ENCODE data around the gene DIRAS1.
"Not testable (repeated sequence)": the region's sequence is repeated elsewhere in the genome, so short reads cannot be mapped to it uniquely, and the experiment has no call there.

Gene DIRAS1

DNA sequence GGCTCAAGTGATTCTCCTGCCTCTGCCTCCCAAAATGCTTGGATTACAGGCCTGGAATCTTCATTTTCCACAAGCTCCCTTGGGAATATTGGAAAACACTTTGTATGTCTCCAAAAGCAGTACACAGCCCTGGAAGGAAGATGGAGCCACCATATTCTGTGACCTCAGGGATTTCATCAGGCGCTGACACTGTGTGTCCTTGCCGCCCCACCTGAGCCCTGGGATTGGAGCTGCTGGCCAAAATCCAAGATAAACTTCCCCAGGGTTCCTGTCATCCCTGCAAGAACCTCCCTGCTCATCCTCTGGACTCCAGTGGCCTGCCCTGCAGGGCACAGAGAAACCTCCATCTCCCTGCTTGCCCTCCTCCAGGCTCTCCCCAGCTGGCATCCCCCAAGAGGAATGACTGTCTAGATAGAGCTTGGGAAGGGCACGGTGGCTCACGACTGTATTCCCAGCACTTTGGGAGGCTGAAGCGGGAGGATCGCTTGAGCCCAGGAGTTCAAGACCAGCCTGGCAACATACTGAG is 17.4 kb downstream of the DIRAS1 start:
- no peak for DNase-seq

DNA sequence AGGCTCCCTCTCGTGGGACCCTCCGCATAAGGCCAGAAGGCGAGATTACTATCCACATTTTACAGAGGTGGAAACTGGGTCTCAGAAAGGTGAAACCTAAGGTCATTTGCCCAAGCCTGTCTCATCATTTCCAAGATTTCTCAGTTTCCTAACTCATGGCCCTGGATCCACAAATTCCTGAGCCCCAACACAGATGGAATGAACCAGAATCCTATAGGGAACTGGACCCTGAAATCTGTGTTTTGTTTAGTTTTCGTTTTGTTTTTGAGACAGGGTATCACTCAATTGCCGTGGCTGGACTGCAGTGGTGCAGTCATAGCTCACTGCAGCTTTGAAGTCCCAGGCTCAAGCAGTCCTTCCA is 18.1 kb downstream of the DIRAS1 start:
- no peak for DNase-seq

GRCh38 chr19:2702170-2703076 is 18.7 kb downstream of the DIRAS1 start, which contains the start of gene GNG7:
TSS of gene GNG7 (minus strand) at chr19:2702694. CDS start at chr19:2520688, 182,006 bp downstream.
- peak; percentile 97 for DNase-seq

DNA sequence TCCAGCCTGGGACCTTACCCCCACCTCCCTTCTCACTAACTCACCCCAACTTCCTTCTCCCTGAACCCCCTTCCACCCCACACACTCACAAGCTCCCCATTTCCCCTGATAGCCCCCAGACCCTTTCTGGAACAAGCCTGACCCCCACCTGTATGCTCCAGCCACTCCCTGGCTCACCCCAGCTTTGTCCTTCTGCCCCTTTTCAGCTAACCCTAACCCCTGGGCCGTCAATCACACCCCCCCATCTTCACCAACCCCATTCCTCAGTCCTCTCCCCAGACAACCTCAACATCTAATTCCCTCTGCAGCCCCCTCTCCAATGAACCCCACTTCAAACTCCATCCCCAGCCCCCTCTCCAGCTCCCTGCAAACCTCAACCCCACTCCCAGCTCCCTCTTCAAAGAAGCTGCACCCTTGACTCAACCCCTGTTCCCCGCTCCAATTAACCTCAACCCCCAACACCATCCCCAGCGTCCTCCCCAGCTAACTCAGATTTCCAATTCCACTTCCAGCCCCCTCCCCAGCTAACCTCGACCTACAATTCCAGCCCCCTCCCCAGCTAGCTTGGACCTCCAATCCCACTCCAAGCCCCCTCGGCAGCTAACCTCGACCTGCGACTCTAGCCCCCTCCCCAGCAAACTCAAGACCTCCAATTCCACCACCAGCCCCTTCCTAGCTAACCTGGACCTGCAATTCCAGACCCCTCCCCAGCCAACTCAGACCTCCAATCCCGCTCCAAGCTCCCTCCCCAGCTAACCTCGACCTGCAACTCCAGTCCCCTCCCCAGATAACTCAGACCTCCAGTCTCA is 19.6 kb downstream of the DIRAS1 start:
- DNase-seq: no peak

DNA sequence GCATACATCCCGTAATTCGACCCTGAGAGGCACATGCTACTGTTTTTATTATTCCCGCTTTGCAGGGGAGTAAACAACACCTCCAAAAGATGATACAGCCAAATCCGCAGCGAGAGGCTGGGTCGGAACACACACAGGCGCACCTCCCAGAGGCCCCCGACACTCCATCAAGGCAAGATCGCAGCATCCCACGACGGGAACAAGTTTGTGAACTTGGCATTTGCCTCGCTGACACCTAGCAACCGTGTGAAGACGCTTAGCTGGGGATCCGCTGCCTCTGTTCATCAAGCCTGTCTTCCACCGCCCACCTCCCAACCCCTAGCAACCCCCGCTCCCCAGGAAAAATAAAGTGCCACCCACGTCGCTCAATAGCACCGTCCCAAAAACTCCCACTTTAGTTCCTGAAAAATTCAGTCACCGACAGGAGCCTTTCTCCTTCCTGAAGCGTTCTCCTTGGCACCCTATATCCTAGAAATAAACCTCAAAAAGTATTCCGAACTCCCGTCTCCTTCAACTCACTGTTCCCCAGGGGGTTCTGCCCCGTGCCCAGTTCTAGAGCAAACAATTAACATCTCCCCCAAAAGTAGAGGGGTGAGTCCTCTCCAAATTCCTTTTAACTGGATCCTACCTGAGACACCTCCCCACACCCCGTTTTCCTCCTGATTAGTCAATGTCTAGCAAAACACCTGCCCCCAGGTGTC is 20.4 kb downstream of the DIRAS1 start:
- no peak for DNase-seq

GRCh38 chr19:2699413-2700140 is 21.6 kb downstream of the DIRAS1 start:
- DNase-seq: no peak

- DNase-seq: no peak
Observed at GRCh38 chr19:2694196-2694595, 27.0 kb downstream of the DIRAS1 start.

DNA sequence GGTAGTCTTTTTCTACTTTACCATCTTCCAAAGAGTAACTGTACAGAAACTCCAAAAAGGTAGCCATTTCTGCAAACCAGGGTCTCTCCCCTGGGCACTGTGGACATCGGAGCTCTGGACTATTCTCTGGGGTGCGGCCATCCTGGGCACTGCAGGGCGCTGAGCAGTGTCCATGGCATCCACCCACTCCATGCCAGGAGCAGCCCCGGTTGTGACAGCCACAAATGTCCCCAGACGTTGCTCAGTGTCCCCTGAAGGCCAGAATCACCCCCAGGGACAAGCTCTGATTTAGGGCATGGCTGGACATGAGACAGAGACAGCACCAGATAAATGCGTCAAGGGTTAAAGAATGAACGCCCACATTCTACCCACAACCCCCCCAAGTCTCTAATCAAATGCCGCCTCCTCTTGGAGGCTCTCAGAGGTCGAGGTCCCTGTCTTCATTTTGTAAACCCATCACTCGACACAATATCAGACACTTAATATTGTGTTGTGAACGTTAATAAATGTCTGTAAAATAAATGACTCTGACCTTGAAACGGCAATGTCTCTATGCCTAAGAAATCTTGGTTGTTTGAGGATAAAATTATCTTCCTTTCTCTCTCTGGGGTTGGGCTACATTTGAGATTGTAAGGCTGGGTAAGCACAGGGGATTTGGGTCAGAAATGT is 27.5 kb downstream of the DIRAS1 start:
- no peak for DNase-seq

DNA sequence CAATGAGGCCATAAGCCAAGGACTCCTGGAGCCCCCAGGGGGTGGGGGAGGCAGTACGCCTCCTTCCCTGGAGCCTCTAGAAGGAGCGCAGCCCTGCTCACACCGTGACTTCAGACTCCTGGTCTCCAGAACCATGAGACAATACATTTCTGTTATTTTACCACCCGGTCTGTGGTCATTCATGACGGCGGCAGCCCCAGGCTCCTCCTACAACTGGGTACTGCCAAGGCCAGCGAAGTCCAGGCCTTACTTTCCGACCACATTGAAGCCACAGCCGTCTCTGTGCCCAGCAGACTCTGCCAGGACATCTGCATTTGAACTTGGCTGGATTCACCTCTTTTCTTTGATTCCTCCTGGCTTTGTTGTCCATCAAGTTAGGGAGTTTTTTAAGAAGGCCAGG is 29.2 kb downstream of the DIRAS1 start:
- no peak for DNase-seq

- no peak for DNase-seq
Observed at GRCh38 chr19:2690856-2691255, 30.3 kb downstream of the DIRAS1 start.

- no peak for DNase-seq
Observed at GRCh38 chr19:2686360-2686759, 34.8 kb downstream of the DIRAS1 start.

DNA sequence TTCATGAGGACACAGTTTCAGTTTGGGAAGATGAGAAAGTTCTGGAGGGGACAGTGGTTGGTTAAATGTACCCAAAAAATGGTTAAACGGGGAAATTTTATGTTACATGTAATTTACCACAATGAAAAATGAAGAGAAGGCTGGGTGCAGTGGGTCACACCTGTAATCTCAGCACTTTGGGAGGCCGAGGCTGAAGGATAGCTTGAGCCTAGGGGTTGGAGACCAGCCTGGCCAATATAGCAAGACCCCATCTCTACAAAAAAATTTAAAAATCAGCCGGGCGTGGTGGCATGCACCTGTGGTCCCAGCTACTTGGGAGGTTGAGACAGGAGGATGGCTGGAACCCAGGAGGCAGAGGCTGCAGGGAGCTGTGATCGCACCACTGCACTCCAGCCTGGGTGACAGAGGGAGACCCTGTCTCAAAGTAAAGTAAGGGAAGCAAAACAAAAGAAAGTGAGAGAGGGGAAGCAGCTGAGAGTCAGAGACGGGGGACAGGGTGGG is 35.9 kb downstream of the DIRAS1 start:
- no peak for DNase-seq

GRCh38 chr19:2683430-2684003 is 37.7 kb downstream of the DIRAS1 start:
- DNase-seq: no peak

DNA sequence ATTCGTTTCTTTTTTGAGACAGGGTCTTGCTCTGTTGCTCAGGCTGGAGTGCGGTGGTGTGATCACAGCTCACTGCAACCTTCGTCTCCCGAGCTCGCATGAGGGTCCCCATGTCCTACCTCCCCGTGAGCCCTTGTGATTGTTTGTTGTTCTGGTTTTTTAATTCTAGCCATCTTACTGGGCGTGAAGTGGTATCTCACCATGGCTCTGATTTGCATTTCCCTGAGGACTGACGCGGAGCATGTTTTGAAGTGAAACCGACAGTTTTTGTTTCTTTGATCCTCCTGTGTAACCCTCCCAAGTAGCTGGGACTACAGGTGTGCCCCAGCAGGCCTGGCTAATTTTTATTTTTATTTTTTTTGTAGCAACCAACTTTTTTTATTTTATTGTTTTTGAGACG is 40.4 kb downstream of the DIRAS1 start:
- no peak for DNase-seq

DNA sequence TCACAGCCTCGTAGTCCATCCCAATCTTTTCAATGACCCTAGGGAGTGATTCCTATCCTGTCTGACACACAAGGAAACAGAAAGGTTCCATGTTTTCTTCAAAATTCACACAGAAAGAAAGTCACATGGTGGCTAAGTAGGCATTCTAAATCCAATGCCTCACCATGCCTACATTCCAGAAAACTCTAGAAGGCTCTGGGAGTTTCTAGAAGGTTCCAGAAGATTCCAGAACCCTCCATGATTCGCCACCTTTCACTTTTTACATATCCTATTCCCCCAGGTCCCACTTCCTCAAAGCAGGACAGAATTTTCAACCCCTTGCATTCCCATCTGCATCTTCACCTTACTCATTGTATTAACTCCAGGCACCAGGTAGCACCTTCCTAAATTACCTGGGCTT is 41.7 kb downstream of the DIRAS1 start:
- no peak for DNase-seq

GRCh38 chr19:2678948-2679347 is 42.2 kb downstream of the DIRAS1 start:
- not testable (repeated sequence) for DNase-seq

- no peak for DNase-seq
Observed at GRCh38 chr19:2678044-2678671, 43.0 kb downstream of the DIRAS1 start.

DNA sequence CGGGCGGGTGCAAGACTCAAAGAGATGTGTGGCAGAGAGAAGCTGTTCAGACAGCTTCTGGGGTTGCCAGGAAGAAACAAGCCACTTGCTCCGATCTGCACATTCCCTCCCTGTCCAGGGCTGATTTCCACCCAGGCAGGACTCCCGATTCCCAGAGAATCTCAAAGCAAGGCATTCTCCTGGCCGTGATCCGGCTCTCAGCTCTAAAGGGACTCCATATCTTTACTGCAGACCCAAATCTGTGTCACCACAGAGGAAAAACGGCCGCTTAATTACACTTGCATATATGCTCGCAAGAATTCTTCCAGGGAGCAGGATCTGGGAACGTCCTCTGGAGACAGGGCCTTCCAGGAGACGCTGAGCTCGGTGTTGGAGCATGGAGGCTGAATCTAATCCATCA is 44.3 kb downstream of the DIRAS1 start:
- DNase-seq: no peak

DNA sequence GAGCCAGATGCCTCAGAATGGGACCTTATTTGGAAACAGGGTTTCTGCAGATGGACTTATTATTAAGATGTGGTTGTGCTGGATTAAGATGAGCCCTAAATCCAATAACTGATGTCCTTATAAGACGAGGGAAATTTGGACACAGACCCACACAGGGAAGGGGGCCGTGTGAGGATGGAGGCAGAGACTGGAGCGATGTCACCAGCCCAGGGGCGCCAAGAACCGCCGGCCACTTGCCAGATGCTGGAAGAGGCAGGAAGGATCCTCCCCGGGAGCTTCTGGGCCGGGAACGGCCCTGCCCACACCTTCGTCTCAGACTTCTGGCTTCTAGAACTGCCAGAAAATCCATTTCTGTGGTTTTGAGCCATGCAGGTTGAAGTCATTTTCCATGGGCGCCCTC is 45.3 kb downstream of the DIRAS1 start:
- DNase-seq: no peak

GRCh38 chr19:2670217-2670616 is 51.0 kb downstream of the DIRAS1 start:
- no peak for DNase-seq

All from stimulated activated CD4-positive, alpha-beta T cell treated with anti-CD3 and anti-CD28 coated beads, Interleukin-4, amount 100 ng/mL, for 1 hour (primary cell).